ENCODE measurements around the gene C9orf85. TPM values are rescaled to one million over a fixed set of nuclear protein-coding genes. Genes with fewer than 3 reads are reported as not detected.

C9orf85 gene
- total RNA-seq, 4 donors from 2014 or later, result 11.3 to 40.4 (median 21.9) TPM

GRCh38 chr9:72013292-72013760 is 101.9 kb downstream of the C9orf85 start:
- no peak overlapping the region for H3K4me3 ChIP-seq
- TF ChIP-seq, protein P1, sequence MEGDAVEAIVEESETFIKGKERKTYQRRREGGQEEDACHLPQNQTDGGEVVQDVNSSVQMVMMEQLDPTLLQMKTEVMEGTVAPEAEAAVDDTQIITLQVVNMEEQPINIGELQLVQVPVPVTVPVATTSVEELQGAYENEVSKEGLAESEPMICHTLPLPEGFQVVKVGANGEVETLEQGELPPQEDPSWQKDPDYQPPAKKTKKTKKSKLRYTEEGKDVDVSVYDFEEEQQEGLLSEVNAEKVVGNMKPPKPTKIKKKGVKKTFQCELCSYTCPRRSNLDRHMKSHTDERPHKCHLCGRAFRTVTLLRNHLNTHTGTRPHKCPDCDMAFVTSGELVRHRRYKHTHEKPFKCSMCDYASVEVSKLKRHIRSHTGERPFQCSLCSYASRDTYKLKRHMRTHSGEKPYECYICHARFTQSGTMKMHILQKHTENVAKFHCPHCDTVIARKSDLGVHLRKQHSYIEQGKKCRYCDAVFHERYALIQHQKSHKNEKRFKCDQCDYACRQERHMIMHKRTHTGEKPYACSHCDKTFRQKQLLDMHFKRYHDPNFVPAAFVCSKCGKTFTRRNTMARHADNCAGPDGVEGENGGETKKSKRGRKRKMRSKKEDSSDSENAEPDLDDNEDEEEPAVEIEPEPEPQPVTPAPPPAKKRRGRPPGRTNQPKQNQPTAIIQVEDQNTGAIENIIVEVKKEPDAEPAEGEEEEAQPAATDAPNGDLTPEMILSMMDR (IDR thresholded peaks at IDR 0.05), result no peak
- TF ChIP-seq POLR2A (IDR thresholded peaks at IDR 0.05), result no peak
- H3K27me3 ChIP-seq, result no peaks in the 10 kb centered on the region
- no peaks in the 10 kb centered on the region for H3K9me3 ChIP-seq
- no peaks in the 10 kb centered on the region for H3K4me1 ChIP-seq
- DNase-seq, result no peak
- H3K27ac ChIP-seq, result peak overlapping the region in 1 of 4 donors; percentile 22
- no peaks in the 10 kb centered on the region for H3K36me3 ChIP-seq

- H3K4me1 ChIP-seq, result peaks cover 0 to 10% (median 0%) of the 10 kb centered on the region in 4 donors
- H3K27me3 ChIP-seq, result no peaks in the 10 kb centered on the region
- DNase-seq, result peak in 1 of 3 donors; percentile 65
- no peaks in the 10 kb centered on the region for H3K9me3 ChIP-seq
- no peaks in the 10 kb centered on the region for H3K36me3 ChIP-seq
- TF ChIP-seq, protein P1 (IDR thresholded peaks at IDR 0.05), result no peak
- TF ChIP-seq POLR2A (IDR thresholded peaks at IDR 0.05), result no peak
- peak overlapping the region in 1 of 4 donors; percentile 29 for H3K27ac ChIP-seq
- no peak overlapping the region for H3K4me3 ChIP-seq
Observed at GRCh38 chr9:72022841-72023240, 111.4 kb downstream of the C9orf85 start.

Small RNAs within 50 kb of the gene (small RNA-seq; reads per million reads assigned to genes)
- gene HSPB1P1 (0 reads per million in 2 donors), gene RF00019 (0 reads per million in 2 donors)

Other genes with a start within 250 kb of the C9orf85 start
- 100 to 1,000 TPM in 3 of 4 donors, 10 to 100 TPM in 1; 79.2 to 243 (median 215) TPM for gene CEMIP2, start 143.1 kb upstream of the C9orf85 start, total RNA-seq
- 10 to 100 TPM; 23.9 to 39.1 (median 34.0) TPM for gene ABHD17B, start 446 bp upstream of the C9orf85 start, total RNA-seq
- gene C9orf57, start 149.0 kb downstream of the C9orf85 start, total RNA-seq, result not detected
- gene GDA, start 237.8 kb downstream of the C9orf85 start, total RNA-seq, result 100 to 1,000 TPM in 3 of 4 donors, 10 to 100 TPM in 1; 14.0 to 291 (median 273) TPM